Measurements from ENCODE around the gene CFAP52. TPM values are rescaled to one million over a fixed set of nuclear protein-coding genes. Genes with fewer than 3 reads are reported as not detected.
A peak's percentile ranks its signal among the peaks of the same experiment; 100 is the strongest.

Gene CFAP52
- total and polyA plus RNA-seq, 2 experiments from 2014 or later = not detected

GRCh38 chr17:9643611-9644010 is 67.2 kb downstream of the CFAP52 start:
- Histone ChIP-seq H3K36me3 (ENCODE audit: insufficient read depth) (no peaks in the 10 kb centered on the region), H3K4me2 (peak overlapping the region; percentile 38; the same call in 1 of the 2 replicates), H3K4me3 (0 out of 2 replicates have a peak overlapping the region, but pooled peaks have one; percentile 97), H2AFZ (no peak overlapping the region), H3K27ac (ENCODE audit: low read depth) (no peak overlapping the region), H4K20me1 (replicated peaks; ENCODE audit: insufficient read depth) (no peaks in the 10 kb centered on the region; the same call in 1 of the 2 replicates), H3K79me2 (replicated peaks; ENCODE audit: insufficient read depth) (peaks cover 16% of the 10 kb centered on the region), H3K9me2 (ENCODE audit: insufficient read depth) (no peaks in the 10 kb centered on the region), H3F3A (replicated peaks; ENCODE audit: low read depth) (0 out of 2 replicates have a peak, but pooled peaks cover 4% of the 10 kb centered on the region), H3K27me3 (ENCODE audit: insufficient read depth) (peaks cover 14% of the 10 kb centered on the region), H3K4me1 (ENCODE audit: insufficient read depth) (peaks cover 13% of the 10 kb centered on the region)
- Mint-ChIP-seq H3K9me3 (no peaks in the 10 kb centered on the region; the same call in 2 of the 3 replicates), H3K36me3 (ENCODE audit: low read depth) (peaks cover 4% of the 10 kb centered on the region; the same call in 1 of the 3 replicates), H3K27ac (no peak overlapping the region), H3K4me3 (no peak overlapping the region), H3K4me1 (peaks cover 33% of the 10 kb centered on the region), H3K27me3 (ENCODE audit: insufficient read depth, low read depth, poor library complexity) (peaks cover 19% of the 10 kb centered on the region)
- no peak for ATAC-seq
- no peak for DNase-seq (ENCODE audit: low spot score)
- no peak for TF ChIP-seq EZH2phosphoT487 (IDR thresholded peaks at IDR 0.05; ENCODE audit: unreplicated experiment)

- H3K4me3 Mint-ChIP-seq = peak within 1 kb of the TSS; percentile 88
- peaks cover 39% of the 10 kb centered on the region for H3K4me1 Mint-ChIP-seq
- Histone ChIP-seq H3K4me2 (peak within 1 kb of the TSS; percentile 99), H3K27ac (ENCODE audit: low read depth) (peak within 1 kb of the TSS; percentile 98), H3K36me3 (ENCODE audit: insufficient read depth) (no peaks in the 10 kb centered on the region), H3K27me3 (ENCODE audit: insufficient read depth) (peaks cover 14% of the 10 kb centered on the region), H3K4me3 (peak within 1 kb of the TSS; percentile 97), H3K79me2 (replicated peaks; ENCODE audit: insufficient read depth) (peaks cover 30% of the 10 kb centered on the region), H2AFZ (peak within 1 kb of the TSS; percentile 87), H3K4me1 (ENCODE audit: insufficient read depth) (peaks cover 23% of the 10 kb centered on the region), H4K20me1 (replicated peaks; ENCODE audit: insufficient read depth) (peaks cover 8% of the 10 kb centered on the region; the same call in 1 of the 2 replicates), H3F3A (replicated peaks; ENCODE audit: low read depth) (0 out of 2 replicates have a peak, but pooled peaks cover 4% of the 10 kb centered on the region), H3K9me2 (ENCODE audit: insufficient read depth) (no peaks in the 10 kb centered on the region)
- peaks cover 19% of the 10 kb centered on the region for H3K27me3 Mint-ChIP-seq (ENCODE audit: insufficient read depth, low read depth, poor library complexity)
- peak; percentile 79 for DNase-seq (ENCODE audit: low spot score)
- no peaks in the 10 kb centered on the region for H3K9me3 Mint-ChIP-seq
- peak within 1 kb of the TSS; percentile 97 for H3K27ac Mint-ChIP-seq
- ATAC-seq = peak; percentile 75
- H3K36me3 Mint-ChIP-seq (ENCODE audit: low read depth) = 0 out of 3 replicates have a peak, but pooled peaks cover 4% of the 10 kb centered on the region
- TF ChIP-seq, protein P1, sequence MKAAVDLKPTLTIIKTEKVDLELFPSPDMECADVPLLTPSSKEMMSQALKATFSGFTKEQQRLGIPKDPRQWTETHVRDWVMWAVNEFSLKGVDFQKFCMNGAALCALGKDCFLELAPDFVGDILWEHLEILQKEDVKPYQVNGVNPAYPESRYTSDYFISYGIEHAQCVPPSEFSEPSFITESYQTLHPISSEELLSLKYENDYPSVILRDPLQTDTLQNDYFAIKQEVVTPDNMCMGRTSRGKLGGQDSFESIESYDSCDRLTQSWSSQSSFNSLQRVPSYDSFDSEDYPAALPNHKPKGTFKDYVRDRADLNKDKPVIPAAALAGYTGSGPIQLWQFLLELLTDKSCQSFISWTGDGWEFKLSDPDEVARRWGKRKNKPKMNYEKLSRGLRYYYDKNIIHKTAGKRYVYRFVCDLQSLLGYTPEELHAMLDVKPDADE (IDR thresholded peaks at IDR 0.05) = no peak
- peak; percentile 66 for TF ChIP-seq POLR2AphosphoS5 (IDR thresholded peaks at IDR 0.05; ENCODE audit: low read depth)
- TF ChIP-seq EZH2 (IDR thresholded peaks at IDR 0.05; ENCODE audit: low read depth, unreplicated experiment) = no peak
- no peak for TF ChIP-seq EZH2phosphoT487 (IDR thresholded peaks at IDR 0.05; ENCODE audit: unreplicated experiment)
- TF ChIP-seq, protein P2, sequence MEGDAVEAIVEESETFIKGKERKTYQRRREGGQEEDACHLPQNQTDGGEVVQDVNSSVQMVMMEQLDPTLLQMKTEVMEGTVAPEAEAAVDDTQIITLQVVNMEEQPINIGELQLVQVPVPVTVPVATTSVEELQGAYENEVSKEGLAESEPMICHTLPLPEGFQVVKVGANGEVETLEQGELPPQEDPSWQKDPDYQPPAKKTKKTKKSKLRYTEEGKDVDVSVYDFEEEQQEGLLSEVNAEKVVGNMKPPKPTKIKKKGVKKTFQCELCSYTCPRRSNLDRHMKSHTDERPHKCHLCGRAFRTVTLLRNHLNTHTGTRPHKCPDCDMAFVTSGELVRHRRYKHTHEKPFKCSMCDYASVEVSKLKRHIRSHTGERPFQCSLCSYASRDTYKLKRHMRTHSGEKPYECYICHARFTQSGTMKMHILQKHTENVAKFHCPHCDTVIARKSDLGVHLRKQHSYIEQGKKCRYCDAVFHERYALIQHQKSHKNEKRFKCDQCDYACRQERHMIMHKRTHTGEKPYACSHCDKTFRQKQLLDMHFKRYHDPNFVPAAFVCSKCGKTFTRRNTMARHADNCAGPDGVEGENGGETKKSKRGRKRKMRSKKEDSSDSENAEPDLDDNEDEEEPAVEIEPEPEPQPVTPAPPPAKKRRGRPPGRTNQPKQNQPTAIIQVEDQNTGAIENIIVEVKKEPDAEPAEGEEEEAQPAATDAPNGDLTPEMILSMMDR (conservative IDR thresholded peaks at IDR 0.05; ENCODE audit: low read depth in 2 of 2) = 0 out of 4 replicates have a peak, but pooled peaks of 1 of the 2 experiments have one; percentile 4
- TF ChIP-seq ZNF114 (CRISPR knock-in tag; IDR thresholded peaks at IDR 0.05) = no peak
- TF ChIP-seq ZNF462 (CRISPR knock-in tag; IDR thresholded peaks at IDR 0.05) = no peak
Measured at GRCh38 chr17:9644910-9645751, 68.7 kb downstream of the CFAP52 start, which contains the start of gene USP43. Gene USP43, plus strand, starts transcription at chr17:9645517. Its CDS starts 116 bp downstream, at chr17:9645633.
